Measurements from ENCODE around the gene PELI1. TPM values are rescaled to one million over a fixed set of nuclear protein-coding genes. Genes with fewer than 3 reads are reported as not detected.
A peak's percentile ranks its signal among the peaks of the same experiment; 100 is the strongest.

PELI1 gene
- total RNA-seq, 1 experiment from 2014 or later, result 53.5 TPM

DNA sequence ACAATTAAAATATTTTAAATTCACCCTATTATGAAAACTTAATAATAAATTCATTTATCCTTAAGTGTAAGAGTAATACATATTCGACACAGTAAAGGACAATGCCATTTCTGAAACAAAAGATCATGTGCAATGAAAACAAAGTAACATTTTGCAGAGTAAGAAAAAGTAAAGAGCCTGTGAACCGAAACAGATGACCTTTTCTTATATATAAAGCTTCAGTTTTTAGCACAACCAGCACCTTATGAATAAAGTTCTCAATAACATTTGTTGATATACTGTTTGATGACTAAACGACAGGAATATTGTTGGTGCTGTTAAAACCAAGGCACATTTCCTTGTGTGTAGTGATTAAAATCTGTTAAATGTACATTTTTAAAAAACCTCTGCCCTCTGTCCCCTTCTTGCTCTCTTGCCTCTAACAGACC lies 1.5 kb downstream of the PELI1 start:
- H3K9me3 Mint-ChIP-seq, result no peaks in the 10 kb centered on the region
- H3K4me3 Mint-ChIP-seq, result peak overlapping the region; percentile 89
- TF ChIP-seq SP1 (CRISPR knock-in tag; conservative IDR thresholded peaks at IDR 0.05) (no peak), CREB1 (CRISPR knock-in tag; IDR thresholded peaks at IDR 0.05) (no peak), OVOL2 (CRISPR knock-in tag; IDR thresholded peaks at IDR 0.05; ENCODE audit: borderline replicate concordance) (no peak), ZNF416 (CRISPR knock-in tag; IDR thresholded peaks at IDR 0.05) (no peak), ZNF121 (CRISPR knock-in tag; IDR thresholded peaks at IDR 0.05) (no peak), FOXP1 (CRISPR knock-in tag; IDR thresholded peaks at IDR 0.05; ENCODE audit: borderline replicate concordance) (no peak), ZNF317 (CRISPR knock-in tag; IDR thresholded peaks at IDR 0.05; ENCODE audit: borderline replicate concordance, low read depth) (no peak)
- TF ChIP-seq, protein P1, sequence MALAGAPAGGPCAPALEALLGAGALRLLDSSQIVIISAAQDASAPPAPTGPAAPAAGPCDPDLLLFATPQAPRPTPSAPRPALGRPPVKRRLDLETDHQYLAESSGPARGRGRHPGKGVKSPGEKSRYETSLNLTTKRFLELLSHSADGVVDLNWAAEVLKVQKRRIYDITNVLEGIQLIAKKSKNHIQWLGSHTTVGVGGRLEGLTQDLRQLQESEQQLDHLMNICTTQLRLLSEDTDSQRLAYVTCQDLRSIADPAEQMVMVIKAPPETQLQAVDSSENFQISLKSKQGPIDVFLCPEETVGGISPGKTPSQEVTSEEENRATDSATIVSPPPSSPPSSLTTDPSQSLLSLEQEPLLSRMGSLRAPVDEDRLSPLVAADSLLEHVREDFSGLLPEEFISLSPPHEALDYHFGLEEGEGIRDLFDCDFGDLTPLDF (CRISPR knock-in tag; IDR thresholded peaks at IDR 0.05), result no peak
- TF ChIP-seq, protein P2, sequence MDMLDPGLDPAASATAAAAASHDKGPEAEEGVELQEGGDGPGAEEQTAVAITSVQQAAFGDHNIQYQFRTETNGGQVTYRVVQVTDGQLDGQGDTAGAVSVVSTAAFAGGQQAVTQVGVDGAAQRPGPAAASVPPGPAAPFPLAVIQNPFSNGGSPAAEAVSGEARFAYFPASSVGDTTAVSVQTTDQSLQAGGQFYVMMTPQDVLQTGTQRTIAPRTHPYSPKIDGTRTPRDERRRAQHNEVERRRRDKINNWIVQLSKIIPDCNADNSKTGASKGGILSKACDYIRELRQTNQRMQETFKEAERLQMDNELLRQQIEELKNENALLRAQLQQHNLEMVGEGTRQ (CRISPR knock-in tag; IDR thresholded peaks at IDR 0.05), result no peak
- TF ChIP-seq, protein P3, sequence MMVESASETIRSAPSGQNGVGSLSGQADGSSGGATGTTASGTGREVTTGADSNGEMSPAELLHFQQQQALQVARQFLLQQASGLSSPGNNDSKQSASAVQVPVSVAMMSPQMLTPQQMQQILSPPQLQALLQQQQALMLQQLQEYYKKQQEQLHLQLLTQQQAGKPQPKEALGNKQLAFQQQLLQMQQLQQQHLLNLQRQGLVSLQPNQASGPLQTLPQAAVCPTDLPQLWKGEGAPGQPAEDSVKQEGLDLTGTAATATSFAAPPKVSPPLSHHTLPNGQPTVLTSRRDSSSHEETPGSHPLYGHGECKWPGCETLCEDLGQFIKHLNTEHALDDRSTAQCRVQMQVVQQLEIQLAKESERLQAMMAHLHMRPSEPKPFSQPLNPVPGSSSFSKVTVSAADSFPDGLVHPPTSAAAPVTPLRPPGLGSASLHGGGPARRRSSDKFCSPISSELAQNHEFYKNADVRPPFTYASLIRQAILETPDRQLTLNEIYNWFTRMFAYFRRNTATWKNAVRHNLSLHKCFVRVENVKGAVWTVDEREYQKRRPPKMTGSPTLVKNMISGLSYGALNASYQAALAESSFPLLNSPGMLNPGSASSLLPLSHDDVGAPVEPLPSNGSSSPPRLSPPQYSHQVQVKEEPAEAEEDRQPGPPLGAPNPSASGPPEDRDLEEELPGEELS (CRISPR knock-in tag; IDR thresholded peaks at IDR 0.05), result no peak
- CTCF ChIA-PET, result interaction anchor here (1.0 kb wide), 1 partner anchor 108 kb away, joined by 4 read pairs; no protein-coding TSS in a partner anchor
- POLR2A ChIA-PET, result no interaction called here
- H3K27ac Mint-ChIP-seq, result peak overlapping the region; percentile 91; the same call in 1 of the 2 replicates
- H3K4me1 Mint-ChIP-seq, result peaks cover 43% of the 10 kb centered on the region
- ATAC-seq (no peak), DNase-seq (ENCODE audit: low spot score) (no peak)
- no peaks in the 10 kb centered on the region for H3K27me3 Mint-ChIP-seq (ENCODE audit: low read depth)
- H3K36me3 Mint-ChIP-seq, result peaks cover 5% of the 10 kb centered on the region

DNA sequence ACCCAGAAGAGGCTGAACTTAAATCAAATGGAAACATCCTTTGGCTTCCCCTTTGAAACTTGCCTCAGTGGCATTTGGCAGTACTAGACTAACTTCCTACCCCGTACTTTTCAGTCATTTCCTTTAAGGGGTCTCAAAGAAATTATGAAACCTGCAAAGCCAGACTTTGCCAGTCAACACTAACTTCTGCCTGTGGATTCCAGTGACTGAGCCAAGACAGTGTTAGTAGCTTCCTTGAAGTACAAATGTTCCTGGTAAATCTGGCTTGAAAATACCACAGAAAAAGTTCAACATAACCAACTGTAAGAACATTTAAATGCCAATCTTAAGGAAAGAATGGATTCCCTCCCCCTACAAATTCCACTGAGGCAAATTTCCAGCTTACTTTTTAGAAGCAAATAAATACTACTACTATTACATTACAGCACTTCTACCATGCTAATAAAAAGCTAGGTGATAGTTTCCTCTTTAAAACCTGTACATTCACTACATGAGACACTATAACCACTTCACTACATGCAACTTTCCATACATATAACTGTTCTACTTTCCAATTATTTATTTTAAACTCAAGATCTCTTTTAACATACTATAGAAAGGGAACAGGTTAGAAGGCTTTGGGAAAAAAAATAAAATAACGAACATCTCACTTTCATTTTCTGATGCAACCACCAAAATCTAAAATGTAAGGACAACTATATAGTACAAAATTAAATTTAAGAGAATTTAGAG lies 2.4 kb downstream of the PELI1 start:
- POLR2A ChIA-PET, result interaction anchor here (0.5 kb wide), 1 partner anchor 100 kb away, joined by 4 read pairs; no protein-coding TSS in a partner anchor
- no peaks in the 10 kb centered on the region for H3K9me3 Mint-ChIP-seq
- CTCF ChIA-PET, result interaction anchor here (0.5 to 0.6 kb wide), 3 partner anchors 104 to 914 kb away, joined by 3 to 5 read pairs (median 4); no protein-coding TSS in a partner anchor
- H3K36me3 Mint-ChIP-seq, result peaks cover 5% of the 10 kb centered on the region
- ATAC-seq (no peak), DNase-seq (ENCODE audit: low spot score) (no peak)
- peaks cover 51% of the 10 kb centered on the region for H3K4me1 Mint-ChIP-seq
- peak overlapping the region; percentile 89 for H3K4me3 Mint-ChIP-seq
- no peak for TF ChIP-seq FOXK1 (CRISPR knock-in tag; IDR thresholded peaks at IDR 0.05)
- TF ChIP-seq, protein P4, sequence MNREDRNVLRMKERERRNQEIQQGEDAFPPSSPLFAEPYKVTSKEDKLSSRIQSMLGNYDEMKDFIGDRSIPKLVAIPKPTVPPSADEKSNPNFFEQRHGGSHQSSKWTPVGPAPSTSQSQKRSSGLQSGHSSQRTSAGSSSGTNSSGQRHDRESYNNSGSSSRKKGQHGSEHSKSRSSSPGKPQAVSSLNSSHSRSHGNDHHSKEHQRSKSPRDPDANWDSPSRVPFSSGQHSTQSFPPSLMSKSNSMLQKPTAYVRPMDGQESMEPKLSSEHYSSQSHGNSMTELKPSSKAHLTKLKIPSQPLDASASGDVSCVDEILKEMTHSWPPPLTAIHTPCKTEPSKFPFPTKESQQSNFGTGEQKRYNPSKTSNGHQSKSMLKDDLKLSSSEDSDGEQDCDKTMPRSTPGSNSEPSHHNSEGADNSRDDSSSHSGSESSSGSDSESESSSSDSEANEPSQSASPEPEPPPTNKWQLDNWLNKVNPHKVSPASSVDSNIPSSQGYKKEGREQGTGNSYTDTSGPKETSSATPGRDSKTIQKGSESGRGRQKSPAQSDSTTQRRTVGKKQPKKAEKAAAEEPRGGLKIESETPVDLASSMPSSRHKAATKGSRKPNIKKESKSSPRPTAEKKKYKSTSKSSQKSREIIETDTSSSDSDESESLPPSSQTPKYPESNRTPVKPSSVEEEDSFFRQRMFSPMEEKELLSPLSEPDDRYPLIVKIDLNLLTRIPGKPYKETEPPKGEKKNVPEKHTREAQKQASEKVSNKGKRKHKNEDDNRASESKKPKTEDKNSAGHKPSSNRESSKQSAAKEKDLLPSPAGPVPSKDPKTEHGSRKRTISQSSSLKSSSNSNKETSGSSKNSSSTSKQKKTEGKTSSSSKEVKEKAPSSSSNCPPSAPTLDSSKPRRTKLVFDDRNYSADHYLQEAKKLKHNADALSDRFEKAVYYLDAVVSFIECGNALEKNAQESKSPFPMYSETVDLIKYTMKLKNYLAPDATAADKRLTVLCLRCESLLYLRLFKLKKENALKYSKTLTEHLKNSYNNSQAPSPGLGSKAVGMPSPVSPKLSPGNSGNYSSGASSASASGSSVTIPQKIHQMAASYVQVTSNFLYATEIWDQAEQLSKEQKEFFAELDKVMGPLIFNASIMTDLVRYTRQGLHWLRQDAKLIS (CRISPR knock-in tag; IDR thresholded peaks at IDR 0.05; ENCODE audit: borderline replicate concordance), result no peak
- TF ChIP-seq ELF4 (CRISPR knock-in tag; IDR thresholded peaks at IDR 0.05; ENCODE audit: low read depth), result no peak
- TF ChIP-seq, protein P5, sequence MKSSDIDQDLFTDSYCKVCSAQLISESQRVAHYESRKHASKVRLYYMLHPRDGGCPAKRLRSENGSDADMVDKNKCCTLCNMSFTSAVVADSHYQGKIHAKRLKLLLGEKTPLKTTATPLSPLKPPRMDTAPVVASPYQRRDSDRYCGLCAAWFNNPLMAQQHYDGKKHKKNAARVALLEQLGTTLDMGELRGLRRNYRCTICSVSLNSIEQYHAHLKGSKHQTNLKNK (CRISPR knock-in tag; IDR thresholded peaks at IDR 0.05), result no peak
- TF ChIP-seq IRF2 (CRISPR knock-in tag; IDR thresholded peaks at IDR 0.05; ENCODE audit: borderline replicate concordance, low read depth), result no peak
- no peak for TF ChIP-seq CREB1 (CRISPR knock-in tag; IDR thresholded peaks at IDR 0.05)
- TF ChIP-seq, protein P3 (CRISPR knock-in tag; IDR thresholded peaks at IDR 0.05), result no peak
- TF ChIP-seq SMAD3 (CRISPR knock-in tag; IDR thresholded peaks at IDR 0.05; ENCODE audit: borderline replicate concordance), result no peak
- H3K27me3 Mint-ChIP-seq (ENCODE audit: low read depth), result no peaks in the 10 kb centered on the region
- peak overlapping the region; percentile 30 for H3K27ac Mint-ChIP-seq

Measured in WTC11 (cell line).